Endothelial cell of umbilical vein (primary cell): ENCODE measurements around the gene DGCR2.
"Not testable (repeated sequence)": the region's sequence is repeated elsewhere in the genome, so short reads cannot be mapped to it uniquely, and the experiment has no call there.

Experiments
- CTCF ChIP-seq, 2 donors: IDR thresholded peaks; 1 replicate in 1 of 2; 2 replicates in 1 of 2; pipeline ENCODE4 v1.5.1; 2011; ENCODE audit warnings: low read length in 2 of 2, mild to moderate bottlenecking in 2 of 2, moderate library complexity in 2 of 2, control low read depth in 1 of 2, inconsistent platforms in 1 of 2, low read depth in 1 of 2; ENCODE audit not compliant: insufficient read depth in 1 of 2; ENCODE audit errors: extremely low read depth in 1 of 2
- EZH2 ChIP-seq: IDR thresholded peaks from 2 replicates; pipeline ENCODE4 v1.6.1; 2012; ENCODE audit warnings: borderline replicate concordance, low read depth, mild to moderate bottlenecking, moderate library complexity, low read length, inconsistent platforms; ENCODE audit not compliant: severe bottlenecking
- FOS ChIP-seq: IDR thresholded peaks from 2 replicates; pipeline ENCODE4 v1.6.1; 2011; ENCODE audit warnings: mild to moderate bottlenecking, low read length, moderate library complexity, borderline replicate concordance; ENCODE audit not compliant: insufficient read depth
- MAX ChIP-seq: IDR thresholded peaks from 2 replicates; pipeline ENCODE4 v1.6.1; 2011; ENCODE audit not compliant: insufficient read depth, insufficient read length
- POLR2A ChIP-seq: IDR thresholded peaks from 2 replicates; pipeline ENCODE4 v1.6.1; 2012; ENCODE audit warnings: low read depth, mild to moderate bottlenecking, control low read depth, low read length
- POLR2AphosphoS5 ChIP-seq: IDR thresholded peaks from 2 replicates; pipeline ENCODE4 v1.6.1; 2012; ENCODE audit warnings: low read depth, mild to moderate bottlenecking, control low read depth, low read length, moderate library complexity; ENCODE audit not compliant: insufficient read depth

GRCh38 chr22:19030226-19030888, 91.9 kb downstream of the DGCR2 start:
- not testable (repeated sequence) for TF ChIP-seq CTCF (IDR thresholded peaks at IDR 0.05; ENCODE audit: extremely low read depth in 1 of 2, insufficient read depth in 1 of 2, low read depth in 1 of 2, low read length in 2 of 2); POLR2A; MAX; EZH2; POLR2AphosphoS5; FOS
